Mammary epithelial cell (primary cell): ENCODE measurements around the gene HDHD2.

ENCODE experiments used
- EZH2 ChIP-seq: IDR thresholded peaks from 2 replicates; pipeline ENCODE4 v1.6.1; 2012; ENCODE audit warnings: low read length, inconsistent platforms, borderline replicate concordance
- TF ChIP-seq, protein P1 (sequence below), 2 donors: IDR thresholded peaks in 1 of 2; conservative IDR thresholded peaks in 1 of 2; 2 replicates each; pipeline ENCODE4 v1.5.1; 2011 to 2012; ENCODE audit warnings: inconsistent platforms in 2 of 2, low read length in 2 of 2, mild to moderate bottlenecking in 2 of 2, control low read depth in 1 of 2, low read depth in 1 of 2; ENCODE audit not compliant: insufficient read depth in 1 of 2; ENCODE audit errors: extremely low read depth in 1 of 2

DNA sequence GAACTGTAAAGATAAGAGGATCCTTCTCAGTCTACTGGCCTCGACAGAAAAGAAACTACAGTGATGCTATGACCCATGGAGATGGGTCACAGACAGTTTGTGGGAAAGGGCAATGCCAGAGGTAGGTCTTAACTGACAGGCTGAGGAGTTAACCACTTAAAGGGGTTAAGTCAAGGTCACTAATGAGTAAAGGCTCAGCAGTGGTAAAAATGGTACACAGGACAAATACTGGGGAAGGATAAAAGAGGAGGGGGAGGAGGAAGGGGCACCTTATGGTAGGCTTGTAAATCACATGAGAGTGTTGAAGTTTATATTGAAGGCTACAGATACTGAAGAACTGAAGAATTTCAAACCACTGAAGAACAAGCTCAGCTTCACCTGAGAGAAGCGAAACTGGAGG, 16.0 kb upstream of the HDHD2 start:
- TF ChIP-seq, protein P1, sequence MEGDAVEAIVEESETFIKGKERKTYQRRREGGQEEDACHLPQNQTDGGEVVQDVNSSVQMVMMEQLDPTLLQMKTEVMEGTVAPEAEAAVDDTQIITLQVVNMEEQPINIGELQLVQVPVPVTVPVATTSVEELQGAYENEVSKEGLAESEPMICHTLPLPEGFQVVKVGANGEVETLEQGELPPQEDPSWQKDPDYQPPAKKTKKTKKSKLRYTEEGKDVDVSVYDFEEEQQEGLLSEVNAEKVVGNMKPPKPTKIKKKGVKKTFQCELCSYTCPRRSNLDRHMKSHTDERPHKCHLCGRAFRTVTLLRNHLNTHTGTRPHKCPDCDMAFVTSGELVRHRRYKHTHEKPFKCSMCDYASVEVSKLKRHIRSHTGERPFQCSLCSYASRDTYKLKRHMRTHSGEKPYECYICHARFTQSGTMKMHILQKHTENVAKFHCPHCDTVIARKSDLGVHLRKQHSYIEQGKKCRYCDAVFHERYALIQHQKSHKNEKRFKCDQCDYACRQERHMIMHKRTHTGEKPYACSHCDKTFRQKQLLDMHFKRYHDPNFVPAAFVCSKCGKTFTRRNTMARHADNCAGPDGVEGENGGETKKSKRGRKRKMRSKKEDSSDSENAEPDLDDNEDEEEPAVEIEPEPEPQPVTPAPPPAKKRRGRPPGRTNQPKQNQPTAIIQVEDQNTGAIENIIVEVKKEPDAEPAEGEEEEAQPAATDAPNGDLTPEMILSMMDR (conservative IDR thresholded peaks at IDR 0.05 in 1 of 2, IDR thresholded peaks at IDR 0.05 in 1 of 2; ENCODE audit: extremely low read depth in 1 of 2, insufficient read depth in 1 of 2, low read depth in 1 of 2, low read length in 2 of 2) = no peak
- TF ChIP-seq EZH2 = no peak
